GM12892 (cell line): ENCODE results near the gene PBX1.

Experiments used
- POLR2A ChIP-seq: IDR thresholded peaks from 2 replicates; pipeline ENCODE4 v1.6.1; 2011; ENCODE audit warnings: low read depth, low read length, control low read depth
- POLR2AphosphoS5 ChIP-seq: IDR thresholded peaks from 2 replicates; pipeline ENCODE4 v1.6.1; 2011; ENCODE audit warnings: low read depth, low read length, control low read depth

DNA sequence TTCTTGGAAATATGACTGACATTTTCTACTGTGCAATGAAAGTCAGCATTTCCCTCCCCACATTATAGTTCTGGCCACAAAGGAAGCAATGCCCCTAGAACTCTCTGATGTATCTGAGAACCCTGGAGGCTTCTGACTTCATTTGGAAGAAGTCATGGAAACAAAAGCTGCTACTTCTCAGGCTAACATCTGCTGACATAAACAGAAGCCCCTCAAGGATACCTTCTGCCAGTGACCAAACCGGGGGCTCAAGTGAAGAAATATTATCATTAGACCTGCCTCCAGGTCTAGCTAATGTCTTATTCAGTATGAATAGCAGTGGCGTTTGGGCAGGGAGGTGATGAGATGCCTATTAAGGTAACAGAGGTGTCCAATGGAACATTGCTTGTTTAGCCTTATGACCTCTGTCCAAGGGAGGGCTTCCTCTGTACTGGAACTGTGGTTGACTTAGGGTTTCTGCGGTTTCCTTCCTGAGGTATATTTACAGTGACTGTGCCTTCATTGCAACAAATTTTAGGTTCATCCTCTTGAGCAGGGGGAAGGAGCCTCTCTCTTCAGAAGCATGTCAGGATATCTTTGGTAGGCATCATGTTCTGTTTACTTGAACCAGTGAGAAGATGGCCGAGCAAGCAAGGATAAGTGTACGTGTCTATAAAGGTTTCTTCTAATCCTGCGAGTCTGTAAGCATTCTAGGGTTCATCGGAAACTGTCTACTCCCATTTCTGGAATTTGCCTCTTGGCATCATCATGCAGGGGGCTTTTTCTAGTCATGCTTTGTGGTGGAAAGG lies 161.7 kb downstream of the PBX1 start:
- no peak for TF ChIP-seq POLR2AphosphoS5
- TF ChIP-seq POLR2A = no peak
